ENCODE data around the gene CDK5. TPM values are rescaled to one million over a fixed set of nuclear protein-coding genes. Genes with fewer than 3 reads are reported as not detected.
"Not testable (repeated sequence)": the region's sequence is repeated elsewhere in the genome, so short reads cannot be mapped to it uniquely, and the experiment has no call there.

The CDK5 gene
- total RNA-seq, 2 experiments from 2014 or later: 26.0 to 26.9 TPM

GRCh38 chr7:151017370-151017952 is 40.2 kb downstream of the CDK5 start:
- Mint-ChIP-seq H3K4me1 (peaks cover 65% of the 10 kb centered on the region), H3K4me3 (peak overlapping the region; percentile 64), H3K36me3 (ENCODE audit: low read depth) (peaks cover 17% of the 10 kb centered on the region), H3K27ac (peak overlapping the region; percentile 76), H3K9me3 (no peaks in the 10 kb centered on the region), H3K27me3 (peaks cover 33% of the 10 kb centered on the region)
- POLR2A ChIA-PET: no interaction called here
- CTCF ChIA-PET: interaction anchor here (0.5 to 8.5 kb wide), 15 partner anchors 8 to 145 kb away, joined by 3 to 79 read pairs (median 6); partner anchors contain the start of gene ABCB8
- DNase-seq: no peak

DNA sequence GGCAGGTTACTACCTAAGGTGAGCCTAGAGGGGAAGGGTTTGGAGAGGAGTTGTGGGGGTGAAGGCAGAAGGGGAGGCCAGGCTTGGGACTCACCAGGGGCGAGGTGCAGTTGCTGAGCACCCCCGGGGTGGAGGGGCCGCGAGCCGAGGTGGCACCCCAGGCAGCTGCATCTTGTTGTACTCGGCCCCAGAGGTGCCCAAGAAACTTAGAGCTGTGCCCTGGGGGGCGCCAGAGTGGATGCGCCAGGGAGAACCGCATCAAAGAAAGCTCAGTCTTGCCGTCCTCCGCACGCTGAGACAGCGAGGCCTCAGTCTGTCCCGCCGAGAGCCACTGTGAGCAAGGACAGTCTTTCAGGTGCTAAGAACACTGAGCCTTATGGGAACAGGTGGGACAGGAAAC is 40.8 kb downstream of the CDK5 start:
- Mint-ChIP-seq H3K36me3 (ENCODE audit: low read depth) (peaks cover 21% of the 10 kb centered on the region), H3K4me1 (peaks cover 70% of the 10 kb centered on the region), H3K9me3 (no peaks in the 10 kb centered on the region), H3K4me3 (no peak overlapping the region), H3K27me3 (peaks cover 33% of the 10 kb centered on the region), H3K27ac (peak overlapping the region; percentile 48)
- POLR2A ChIA-PET: no interaction called here
- no peak for DNase-seq
- CTCF ChIA-PET: interaction anchor here (1.1 to 8.5 kb wide), 5 partner anchors 8 to 54 kb away, joined by 3 to 79 read pairs (median 20); partner anchors contain the start of gene ABCB8

DNA sequence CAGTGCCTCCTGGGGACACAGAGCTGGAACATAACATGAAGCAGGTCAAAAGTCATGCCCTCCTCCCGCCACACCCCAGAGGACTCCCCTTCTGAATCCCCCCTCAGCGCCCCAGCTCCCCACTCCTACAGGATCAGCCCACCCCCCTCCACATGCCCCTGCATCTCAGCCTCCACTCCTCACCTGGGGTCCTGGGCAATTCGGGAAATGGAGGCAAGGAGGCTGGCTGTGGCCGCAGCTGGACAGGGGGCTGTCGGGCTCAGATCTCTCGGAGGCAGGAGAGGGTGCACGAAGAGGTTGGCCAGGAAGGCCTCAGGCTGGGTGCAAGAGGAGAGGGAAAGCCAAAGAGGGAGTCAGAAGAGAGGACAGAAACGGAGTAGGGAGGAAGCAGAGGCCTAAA is 41.2 kb downstream of the CDK5 start:
- H3K4me1 Mint-ChIP-seq: peaks cover 75% of the 10 kb centered on the region
- peaks cover 23% of the 10 kb centered on the region for H3K36me3 Mint-ChIP-seq (ENCODE audit: low read depth)
- ChIA-PET POLR2A (no interaction called here), CTCF (interaction anchor here (1.1 to 8.5 kb wide), 4 partner anchors 7 to 54 kb away, joined by 3 to 79 read pairs (median 20); partner anchors contain the start of gene ABCB8)
- DNase-seq: no peak
- no peaks in the 10 kb centered on the region for H3K9me3 Mint-ChIP-seq
- H3K4me3 Mint-ChIP-seq: no peak overlapping the region
- peak overlapping the region; percentile 58 for H3K27ac Mint-ChIP-seq
- H3K27me3 Mint-ChIP-seq: peaks cover 33% of the 10 kb centered on the region

DNA sequence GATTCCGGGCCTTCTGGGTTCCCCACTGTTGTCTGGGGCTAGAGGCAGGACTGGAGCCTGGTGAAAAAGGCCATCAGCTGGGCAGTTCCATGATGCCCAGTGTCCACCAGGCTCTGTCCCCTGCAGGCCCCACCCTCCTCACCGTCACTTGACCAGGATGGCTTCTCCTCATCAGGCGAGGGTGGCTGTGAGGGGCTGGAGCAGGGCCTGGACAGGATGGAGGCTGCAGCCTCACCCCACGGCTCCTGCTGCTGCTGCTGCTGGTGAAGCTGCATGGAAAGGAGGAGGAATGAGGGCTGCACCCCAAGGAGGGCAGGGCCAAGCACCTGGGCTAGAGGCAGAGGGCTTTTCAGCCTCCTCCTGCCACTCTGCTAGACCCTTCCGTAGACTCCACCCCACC is 41.7 kb downstream of the CDK5 start:
- peaks cover 25% of the 10 kb centered on the region for H3K36me3 Mint-ChIP-seq (ENCODE audit: low read depth)
- H3K4me3 Mint-ChIP-seq: no peak overlapping the region
- peaks cover 28% of the 10 kb centered on the region for H3K27me3 Mint-ChIP-seq
- peaks cover 79% of the 10 kb centered on the region for H3K4me1 Mint-ChIP-seq
- POLR2A ChIA-PET: no interaction called here
- H3K27ac Mint-ChIP-seq: peak overlapping the region; percentile 58
- CTCF ChIA-PET: interaction anchor here (1.1 to 4.6 kb wide), 3 partner anchors 12 to 53 kb away, joined by 3 to 35 read pairs (median 4); partner anchors contain the start of gene ABCB8
- no peak for DNase-seq
- H3K9me3 Mint-ChIP-seq: no peaks in the 10 kb centered on the region

DNA sequence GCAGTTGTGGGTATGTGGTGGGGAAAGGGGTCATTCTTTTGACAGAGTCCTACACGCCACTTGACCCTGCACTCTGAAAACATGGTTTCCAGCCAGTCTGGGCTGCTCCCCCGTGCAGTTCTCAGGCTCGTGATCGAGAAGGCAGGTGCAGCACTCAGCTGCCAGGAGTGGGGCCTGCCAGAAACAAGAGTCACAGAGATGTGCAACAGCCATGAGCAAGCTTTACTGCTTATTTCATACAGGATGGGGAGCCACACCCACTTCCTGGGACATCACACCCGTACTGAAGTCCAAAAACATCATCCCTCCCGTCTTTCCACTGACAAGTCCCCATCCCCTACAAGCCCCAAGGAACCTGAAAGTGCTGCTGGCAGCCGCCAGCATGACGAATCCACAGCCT is 42.7 kb downstream of the CDK5 start:
- Mint-ChIP-seq H3K36me3 (ENCODE audit: low read depth) (peaks cover 25% of the 10 kb centered on the region), H3K4me1 (peaks cover 89% of the 10 kb centered on the region), H3K27ac (peak overlapping the region; percentile 99), H3K4me3 (peak overlapping the region; percentile 93), H3K9me3 (no peaks in the 10 kb centered on the region), H3K27me3 (peaks cover 19% of the 10 kb centered on the region)
- ChIA-PET CTCF (interaction anchor here (1.0 to 2.4 kb wide), 4 partner anchors 17 to 109 kb away, joined by 3 to 11 read pairs (median 6); partner anchors contain the start of gene SLC4A2), POLR2A (no interaction called here)
- peak; percentile 56 for DNase-seq

DNA sequence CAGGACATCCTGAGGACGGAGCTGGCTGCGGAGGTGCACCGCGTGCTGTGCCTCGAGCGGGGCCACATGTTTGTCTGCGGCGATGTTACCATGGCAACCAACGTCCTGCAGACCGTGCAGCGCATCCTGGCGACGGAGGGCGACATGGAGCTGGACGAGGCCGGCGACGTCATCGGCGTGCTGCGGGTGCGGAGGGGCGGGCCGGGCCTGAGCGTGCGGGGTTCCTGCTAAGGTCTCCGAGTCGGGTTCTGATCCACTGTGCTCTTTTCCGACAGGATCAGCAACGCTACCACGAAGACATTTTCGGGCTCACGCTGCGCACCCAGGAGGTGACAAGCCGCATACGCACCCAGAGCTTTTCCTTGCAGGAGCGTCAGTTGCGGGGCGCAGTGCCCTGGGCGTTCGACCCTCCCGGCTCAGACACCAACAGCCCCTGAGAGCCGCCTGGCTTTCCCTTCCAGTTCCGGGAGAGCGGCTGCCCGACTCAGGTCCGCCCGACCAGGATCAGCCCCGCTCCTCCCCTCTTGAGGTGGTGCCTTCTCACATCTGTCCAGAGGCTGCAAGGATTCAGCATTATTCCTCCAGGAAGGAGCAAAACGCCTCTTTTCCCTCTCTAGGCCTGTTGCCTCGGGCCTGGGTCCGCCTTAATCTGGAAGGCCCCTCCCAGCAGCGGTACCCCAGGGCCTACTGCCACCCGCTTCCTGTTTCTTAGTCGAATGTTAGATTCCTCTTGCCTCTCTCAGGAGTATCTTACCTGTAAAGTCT is 43.8 kb downstream of the CDK5 start:
- CTCF ChIA-PET: interaction anchor here (0.6 to 2.7 kb wide), 16 partner anchors 8 to 508 kb away, joined by 3 to 11 read pairs (median 3); partner anchors contain the start of genes ABCB8, ABCF2, ATG9B and SLC4A2
- POLR2A ChIA-PET: no interaction called here
- DNase-seq: peak; percentile 96
- H3K36me3 Mint-ChIP-seq (ENCODE audit: low read depth): peaks cover 25% of the 10 kb centered on the region
- peak overlapping the region; percentile 93 for H3K4me3 Mint-ChIP-seq
- H3K27ac Mint-ChIP-seq: peak overlapping the region; percentile 99
- peaks cover 11% of the 10 kb centered on the region for H3K27me3 Mint-ChIP-seq
- H3K9me3 Mint-ChIP-seq: no peaks in the 10 kb centered on the region
- peaks cover 88% of the 10 kb centered on the region for H3K4me1 Mint-ChIP-seq

GRCh38 chr7:151013356-151013732 is 44.4 kb downstream of the CDK5 start:
- H3K4me1 Mint-ChIP-seq: peaks cover 90% of the 10 kb centered on the region
- DNase-seq: no peak
- peaks cover 25% of the 10 kb centered on the region for H3K36me3 Mint-ChIP-seq (ENCODE audit: low read depth)
- peak overlapping the region; percentile 93 for H3K4me3 Mint-ChIP-seq
- no peaks in the 10 kb centered on the region for H3K9me3 Mint-ChIP-seq
- peak overlapping the region; percentile 99 for H3K27ac Mint-ChIP-seq
- peaks cover 7% of the 10 kb centered on the region for H3K27me3 Mint-ChIP-seq
- POLR2A ChIA-PET: no interaction called here
- CTCF ChIA-PET: interaction anchor here (0.6 to 2.7 kb wide), 13 partner anchors 9 to 214 kb away, joined by 3 to 11 read pairs (median 3); partner anchors contain the start of genes ABCB8, ABCF2, ATG9B and SLC4A2

GRCh38 chr7:151012911-151013347 is 44.8 kb downstream of the CDK5 start:
- Mint-ChIP-seq H3K27ac (peak overlapping the region; percentile 92), H3K27me3 (peaks cover 3% of the 10 kb centered on the region), H3K4me1 (peaks cover 90% of the 10 kb centered on the region), H3K9me3 (no peaks in the 10 kb centered on the region), H3K36me3 (ENCODE audit: low read depth) (peaks cover 27% of the 10 kb centered on the region), H3K4me3 (peak overlapping the region; percentile 57)
- no peak for DNase-seq
- CTCF ChIA-PET: interaction anchor here (0.8 to 6.1 kb wide), 9 partner anchors 15 to 77 kb away, joined by 3 to 28 read pairs (median 5); partner anchors contain the start of genes ABCB8 and SLC4A2
- POLR2A ChIA-PET: no interaction called here

DNA sequence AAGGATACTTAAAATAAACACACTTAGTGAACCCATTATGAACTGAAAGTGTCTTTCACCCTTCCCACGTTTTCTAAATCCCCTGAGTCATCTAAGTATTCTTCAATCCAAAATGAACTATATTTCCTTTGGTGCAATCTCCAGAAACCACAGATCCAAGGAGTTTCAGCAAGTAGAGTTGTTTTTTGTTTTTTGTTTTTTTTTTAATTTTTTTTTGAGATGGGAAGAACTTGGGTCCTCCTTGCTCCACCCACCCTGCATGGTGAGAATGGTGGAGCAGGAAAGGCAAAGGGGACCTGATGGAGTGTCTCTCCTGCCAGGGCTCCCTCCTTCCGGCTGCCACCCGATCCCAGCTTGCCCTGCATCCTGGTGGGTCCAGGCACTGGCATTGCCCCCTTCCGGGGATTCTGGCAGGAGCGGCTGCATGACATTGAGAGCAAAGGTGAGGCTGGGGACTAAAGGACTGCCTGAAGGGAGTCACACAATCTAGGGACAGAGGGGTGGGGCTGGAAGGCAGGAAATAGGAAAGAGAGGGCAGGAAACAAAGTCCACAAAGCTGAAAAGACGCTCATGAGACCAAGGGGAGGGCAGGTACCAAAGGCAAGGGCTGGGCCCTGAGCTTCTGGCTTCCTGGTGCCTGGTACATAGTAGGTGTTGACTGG is 45.5 kb downstream of the CDK5 start:
- Mint-ChIP-seq H3K9me3 (no peaks in the 10 kb centered on the region), H3K36me3 (ENCODE audit: low read depth) (peaks cover 28% of the 10 kb centered on the region), H3K4me3 (peak overlapping the region; percentile 62), H3K27me3 (no peaks in the 10 kb centered on the region), H3K4me1 (peaks cover 90% of the 10 kb centered on the region), H3K27ac (peak overlapping the region; percentile 92)
- DNase-seq: no peak
- ChIA-PET CTCF (interaction anchor here (0.7 to 6.3 kb wide), 8 partner anchors 8 to 100 kb away, joined by 3 to 79 read pairs (median 4); partner anchors contain the start of genes ABCB8 and ATG9B), POLR2A (no interaction called here)

- H3K9me3 Mint-ChIP-seq, H3K27me3 Mint-ChIP-seq, POLR2A ChIA-PET, DNase-seq: not testable (repeated sequence)
- peak overlapping the region; percentile 92 for H3K27ac Mint-ChIP-seq
- peaks cover 28% of the 10 kb centered on the region for H3K36me3 Mint-ChIP-seq (ENCODE audit: low read depth)
- CTCF ChIA-PET: interaction anchor here (1.0 to 6.3 kb wide), 6 partner anchors 9 to 112 kb away, joined by 3 to 79 read pairs (median 8); partner anchors contain the start of genes ABCB8 and ATG9B
- H3K4me3 Mint-ChIP-seq: peak overlapping the region; percentile 62
- peaks cover 86% of the 10 kb centered on the region for H3K4me1 Mint-ChIP-seq
These were observed 46.1 kb downstream of the CDK5 start for GRCh38 chr7:151011616-151012015.

GRCh38 chr7:151011097-151011409 is 46.6 kb downstream of the CDK5 start:
- POLR2A ChIA-PET: interaction anchor here (0.7 to 1.4 kb wide), 2 partner anchors 70 to 1387 kb away, joined by 3 to 4 read pairs; partner anchors contain the start of gene FASTK
- Mint-ChIP-seq H3K9me3 (no peaks in the 10 kb centered on the region), H3K4me1 (peaks cover 85% of the 10 kb centered on the region), H3K36me3 (ENCODE audit: low read depth) (peaks cover 28% of the 10 kb centered on the region), H3K27me3 (no peaks in the 10 kb centered on the region), H3K27ac (peak overlapping the region; percentile 94), H3K4me3 (peak overlapping the region; percentile 70)
- CTCF ChIA-PET: interaction anchor here (0.6 to 6.3 kb wide), 11 partner anchors 9 to 116 kb away, joined by 3 to 79 read pairs (median 3); partner anchors contain the start of genes ABCB8 and ATG9B
- no peak for DNase-seq

Measured in activated CD4-positive, alpha-beta T cell treated with anti-CD3 and anti-CD28 coated beads, Interleukin-2, amount 10 ng/mL, durations not matched to agents 7 days and 5 days (primary cell).